ENCODE data around the gene PPP6C.

PPP6C gene

DNA sequence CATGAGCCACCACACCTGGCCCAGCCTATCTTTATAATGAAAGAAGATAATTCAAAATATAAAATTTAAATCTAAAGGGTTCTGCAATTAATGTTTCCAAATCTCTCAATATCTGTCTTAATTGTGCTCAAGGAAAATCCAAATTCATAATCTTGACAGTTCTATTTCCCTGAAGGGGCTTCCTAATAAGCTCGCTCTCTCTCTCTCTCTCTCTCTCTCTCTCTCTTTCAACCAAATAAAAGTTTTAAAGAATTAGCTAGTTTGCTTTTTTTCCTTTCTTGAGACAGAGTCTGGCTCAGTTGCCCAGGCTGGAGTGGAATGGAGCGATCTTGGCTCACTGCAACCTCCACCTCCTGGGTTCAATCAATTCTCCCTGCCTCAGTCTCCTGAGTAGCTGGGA lies 33.1 kb downstream of the PPP6C start:
- no peak for DNase-seq (ENCODE audit: low spot score)
- TF ChIP-seq, protein P1, sequence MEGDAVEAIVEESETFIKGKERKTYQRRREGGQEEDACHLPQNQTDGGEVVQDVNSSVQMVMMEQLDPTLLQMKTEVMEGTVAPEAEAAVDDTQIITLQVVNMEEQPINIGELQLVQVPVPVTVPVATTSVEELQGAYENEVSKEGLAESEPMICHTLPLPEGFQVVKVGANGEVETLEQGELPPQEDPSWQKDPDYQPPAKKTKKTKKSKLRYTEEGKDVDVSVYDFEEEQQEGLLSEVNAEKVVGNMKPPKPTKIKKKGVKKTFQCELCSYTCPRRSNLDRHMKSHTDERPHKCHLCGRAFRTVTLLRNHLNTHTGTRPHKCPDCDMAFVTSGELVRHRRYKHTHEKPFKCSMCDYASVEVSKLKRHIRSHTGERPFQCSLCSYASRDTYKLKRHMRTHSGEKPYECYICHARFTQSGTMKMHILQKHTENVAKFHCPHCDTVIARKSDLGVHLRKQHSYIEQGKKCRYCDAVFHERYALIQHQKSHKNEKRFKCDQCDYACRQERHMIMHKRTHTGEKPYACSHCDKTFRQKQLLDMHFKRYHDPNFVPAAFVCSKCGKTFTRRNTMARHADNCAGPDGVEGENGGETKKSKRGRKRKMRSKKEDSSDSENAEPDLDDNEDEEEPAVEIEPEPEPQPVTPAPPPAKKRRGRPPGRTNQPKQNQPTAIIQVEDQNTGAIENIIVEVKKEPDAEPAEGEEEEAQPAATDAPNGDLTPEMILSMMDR (IDR thresholded peaks at IDR 0.05; ENCODE audit: extremely low read depth, insufficient read depth, missing control alignments): no peak
- in situ Hi-C loops (cut with MboI; ENCODE audit: low pct_unique_long_range_greater_than_20kb, low sequenced_read_pairs, unreplicated experiment): no loop called here

DNA sequence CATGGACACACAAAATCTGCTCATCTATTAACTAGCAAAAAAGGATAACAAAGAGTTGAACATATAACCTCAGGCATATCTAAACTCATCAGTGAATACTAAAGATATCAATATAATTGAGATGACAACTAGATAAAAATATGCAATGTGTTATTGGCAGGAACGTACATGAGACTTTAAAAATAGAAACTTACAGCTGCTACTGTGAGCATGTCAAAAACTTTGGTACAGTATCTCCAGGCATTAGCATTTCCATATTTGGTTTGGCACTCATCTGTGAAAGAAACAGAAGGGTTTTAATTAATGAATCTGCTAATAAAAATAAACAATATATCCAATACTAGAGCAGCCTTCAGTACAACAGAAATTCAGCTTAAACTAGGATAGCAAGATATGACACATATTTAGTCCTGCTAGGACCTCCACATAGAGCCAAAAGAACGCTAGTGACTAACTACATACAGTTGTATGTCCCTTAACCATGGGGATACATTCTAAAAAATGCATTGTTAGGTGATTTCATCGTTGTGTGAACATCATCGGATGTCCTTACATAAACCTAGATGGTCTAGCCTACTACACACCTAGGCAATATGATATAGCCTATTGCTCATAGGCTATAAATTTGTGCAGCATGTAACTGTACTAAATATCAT lies 35.8 kb downstream of the PPP6C start:
- TF ChIP-seq, protein P1 (IDR thresholded peaks at IDR 0.05; ENCODE audit: extremely low read depth, insufficient read depth, missing control alignments): no peak
- in situ Hi-C loops (cut with MboI; ENCODE audit: low pct_unique_long_range_greater_than_20kb, low sequenced_read_pairs, unreplicated experiment): no loop called here
- no peak for DNase-seq (ENCODE audit: low spot score)

DNA sequence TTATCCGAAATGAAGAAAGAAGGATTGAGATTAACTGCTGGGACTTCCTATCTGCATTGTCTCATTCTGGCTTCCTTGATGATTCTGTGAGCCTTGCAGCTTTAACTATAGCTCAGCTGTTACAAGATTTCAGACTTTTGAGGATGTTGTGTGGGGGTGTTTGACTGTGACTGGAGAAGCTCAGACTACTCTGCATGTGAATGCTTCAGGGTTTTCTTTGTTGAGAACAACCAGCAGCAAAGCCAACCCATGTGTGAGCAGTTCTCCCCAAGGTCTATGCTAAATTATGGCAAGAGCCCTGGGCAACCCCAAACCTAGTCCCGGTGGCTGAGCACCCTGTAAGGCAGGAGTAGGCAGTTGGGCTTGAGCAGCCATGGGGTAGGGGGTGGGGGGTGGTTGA lies 37.9 kb downstream of the PPP6C start:
- TF ChIP-seq, protein P1 (IDR thresholded peaks at IDR 0.05; ENCODE audit: extremely low read depth, insufficient read depth, missing control alignments): no peak
- in situ Hi-C loops (cut with MboI; ENCODE audit: low pct_unique_long_range_greater_than_20kb, low sequenced_read_pairs, unreplicated experiment): no loop called here
- DNase-seq (ENCODE audit: low spot score): no peak

DNA sequence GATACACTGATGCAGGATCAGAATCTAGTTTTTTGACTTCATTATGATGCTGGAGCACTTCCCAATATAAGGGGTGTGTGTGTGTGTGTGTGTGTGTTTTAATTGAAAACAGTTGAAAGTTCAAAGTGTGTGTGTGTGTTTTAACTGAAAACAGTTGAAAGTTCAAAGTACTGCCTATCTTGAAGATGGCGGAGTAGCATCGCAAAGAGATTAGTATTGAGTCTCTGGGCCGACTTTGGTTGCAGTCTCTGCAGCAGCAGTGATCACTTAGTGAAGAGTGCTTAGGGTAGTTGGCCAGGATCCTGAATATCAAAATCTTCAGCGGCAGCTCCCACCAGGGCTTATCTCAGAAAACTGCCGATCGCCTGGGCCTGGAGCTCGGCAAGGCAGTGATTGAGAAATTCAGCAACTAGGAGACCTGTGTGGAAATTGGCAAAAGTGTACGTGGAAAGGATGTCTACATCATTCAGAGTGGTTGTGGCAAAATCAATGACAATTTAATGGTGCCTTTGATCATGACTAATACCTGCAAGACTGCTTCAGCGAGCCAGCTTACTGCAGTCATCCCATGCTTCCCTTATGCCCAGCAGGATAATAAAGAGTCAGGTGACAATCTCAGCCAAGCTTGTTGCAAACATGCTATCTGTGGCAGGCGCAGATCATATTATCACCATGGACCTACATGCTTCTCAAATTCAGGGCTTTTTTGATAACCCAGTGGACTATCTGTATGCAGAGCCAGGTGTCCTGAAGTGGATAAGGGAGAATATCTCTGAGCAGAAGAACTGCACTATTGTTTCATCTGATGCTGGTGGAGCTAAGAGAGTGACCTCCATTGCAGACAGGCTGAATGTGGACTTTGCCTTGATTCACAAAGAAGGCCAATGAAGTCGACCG lies 39.0 kb downstream of the PPP6C start:
- in situ Hi-C loops (cut with MboI; ENCODE audit: low pct_unique_long_range_greater_than_20kb, low sequenced_read_pairs, unreplicated experiment): no loop called here

DNA sequence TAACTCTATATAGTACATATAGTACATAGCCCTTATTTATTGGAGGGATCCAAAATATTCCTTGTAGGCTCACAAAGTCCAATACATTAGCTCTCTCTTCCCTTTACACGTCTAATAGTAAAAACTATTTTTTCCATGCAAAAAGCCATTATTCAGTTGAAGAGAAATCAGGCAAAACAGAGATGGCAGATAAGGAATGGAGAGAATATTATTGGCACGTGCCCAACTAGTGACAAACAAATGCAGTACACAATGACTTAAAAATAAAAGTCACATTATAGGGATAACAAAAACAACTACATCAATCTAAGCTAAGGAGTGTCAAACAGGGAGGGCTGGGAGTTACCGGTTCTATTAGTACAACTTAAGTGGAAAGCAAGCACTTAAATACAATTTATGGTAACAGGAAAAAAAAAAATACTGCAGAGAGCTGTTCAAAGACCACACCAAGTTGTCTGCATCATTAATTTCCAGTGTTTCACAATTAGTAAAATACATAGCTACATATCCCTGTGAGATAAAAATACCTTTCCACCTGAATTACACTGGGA lies 42.1 kb downstream of the PPP6C start:
- DNase-seq (ENCODE audit: low spot score): no peak
- in situ Hi-C loops (cut with MboI; ENCODE audit: low pct_unique_long_range_greater_than_20kb, low sequenced_read_pairs, unreplicated experiment): loop anchor here (25.0 kb wide), 1 partner anchor 385 kb away; the partner anchor contains the start of gene NR6A1
- TF ChIP-seq, protein P1 (IDR thresholded peaks at IDR 0.05; ENCODE audit: extremely low read depth, insufficient read depth, missing control alignments): no peak

More for the DNA sequence above, 39.0 kb downstream of the PPP6C start:
- TF ChIP-seq, protein P1 (IDR thresholded peaks at IDR 0.05; ENCODE audit: extremely low read depth, insufficient read depth, missing control alignments): no peak
- no peak for DNase-seq (ENCODE audit: low spot score)

DNA sequence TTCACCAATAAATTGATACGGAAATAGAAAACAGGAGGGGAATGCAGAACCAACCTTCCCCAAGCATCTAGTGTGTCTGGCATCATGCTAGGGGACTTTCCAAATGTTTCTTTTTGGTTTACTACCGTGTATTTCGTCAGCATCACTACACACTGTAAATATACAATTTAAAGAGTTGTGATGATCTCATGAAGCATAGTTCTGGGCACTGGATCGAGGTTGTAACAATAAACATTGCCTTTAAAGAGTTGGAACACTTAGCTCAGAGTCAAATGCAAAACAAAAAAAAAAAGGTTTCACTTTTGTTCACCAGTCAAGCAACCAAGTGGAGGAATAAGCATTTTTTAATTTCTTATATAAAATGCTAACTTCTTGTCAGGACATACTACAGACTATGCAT lies 43.4 kb downstream of the PPP6C start:
- in situ Hi-C loops (cut with MboI; ENCODE audit: low pct_unique_long_range_greater_than_20kb, low sequenced_read_pairs, unreplicated experiment): loop anchor here (25.0 kb wide), 1 partner anchor 384 kb away; the partner anchor contains the start of gene NR6A1
- TF ChIP-seq, protein P1 (IDR thresholded peaks at IDR 0.05; ENCODE audit: extremely low read depth, insufficient read depth, missing control alignments): no peak
- no peak for DNase-seq (ENCODE audit: low spot score)
